A549 (cell line): ENCODE data around the gene P4HB. TPM values are rescaled to one million over a fixed set of nuclear protein-coding genes. Genes with fewer than 3 reads are reported as not detected.

Experiments used
- ATAC-seq, 2 experiments: fragments of 200-7000 bp in 1 of 2; fragments of >200 bp in 1 of 2; cut with Nextera tagmentation in 1 of 2; cut with Tn5 transposase in 1 of 2; 3 replicates each; pipeline versions ENCODE4 v1.8.0 to v1.9.1; 2018 to 2020; ENCODE audit warnings: mild to moderate bottlenecking in 1 of 2, moderate library complexity in 1 of 2
- CTCF ChIA-PET: fragments of 300-600 bp; sonication (Branson Sonifier 250); formaldehyde crosslinking; extraction: SDS; loops from one replicate; lab custom pipeline; 2021; ENCODE audit warnings: antibody characterized with exemption, inconsistent platforms; lab: Yijun Ruan, JAX
- POLR2A ChIA-PET: fragments of 350-600 bp; formaldehyde crosslinking; extraction: SDS; loops from one replicate; lab custom pipeline; 2021; ENCODE audit warnings: antibody characterized with exemption, inconsistent platforms; lab: Yijun Ruan, JAX
- DNase-seq, 2 experiments: peaks; one replicate each; pipeline versions ENCODE4 v3.0.0 to v3.0.0-alpha.2; 2011 to 2016; ENCODE audit warnings: low read depth in 1 of 2, low spot score in 1 of 2
- FAIRE-seq: peaks from 2 replicates; lab custom pipeline; 2011; peaks lifted over from hg19 to GRCh38; lab: Jason Lieb, UNC
- H3K27ac ChIP-seq, 2 experiments: fragments of >200 bp; sonication (Bioruptor Twin); formaldehyde crosslinking; 3 replicates each; pipeline ENCODE4 v1.5.1; 2016 to 2017
- H3K4me1 ChIP-seq: fragments of >200 bp; sonication (Bioruptor Twin); formaldehyde crosslinking; 3 replicates; pipeline ENCODE4 v1.6.1; 2016
- H3K4me2 ChIP-seq: fragments of >200 bp; sonication (Bioruptor Twin); formaldehyde crosslinking; 3 replicates; pipeline ENCODE4 v1.6.1; 2016
- H3K4me3 ChIP-seq: fragments of >200 bp; sonication (Bioruptor Twin); formaldehyde crosslinking; 3 replicates; pipeline ENCODE4 v1.5.1; 2016
- H3K9me3 ChIP-seq: fragments of >200 bp; sonication (Bioruptor Twin); formaldehyde crosslinking; 3 replicates; pipeline ENCODE4 v1.6.1; 2016
- BCL3 ChIP-seq: fragments of >200 bp; sonication (Bioruptor Twin); formaldehyde crosslinking; IDR thresholded peaks from 3 replicates; pipeline ENCODE4 v1.6.1; 2016
- BHLHE40 ChIP-seq: IDR thresholded peaks from 2 replicates; pipeline ENCODE4 v1.6.1; 2012; ENCODE audit warnings: low read depth, low read length, inconsistent platforms
- CBX2 ChIP-seq: fragments of 200-600 bp; sonication (generic); IDR thresholded peaks from 2 replicates; pipeline ENCODE4 v1.6.1; 2016; ENCODE audit warnings: low read depth, mild to moderate bottlenecking, borderline replicate concordance
- CHD4 ChIP-seq: fragments of 200-600 bp; sonication (generic); IDR thresholded peaks from 2 replicates; pipeline ENCODE4 v1.6.1; 2016; ENCODE audit warnings: antibody characterized with exemption, mild to moderate bottlenecking, borderline replicate concordance
- E2F6 ChIP-seq: IDR thresholded peaks from 2 replicates; pipeline ENCODE4 v1.6.1; 2012; ENCODE audit warnings: low read depth, borderline replicate concordance
- ELK1 ChIP-seq: fragments of 150-350 bp; IDR thresholded peaks from 2 replicates; pipeline ENCODE4 v1.6.1; 2014; ENCODE audit warnings: low read depth, mild to moderate bottlenecking, low read length
- FOSL2 ChIP-seq, 2 experiments: fragments of 450-650 bp in 1 of 2; fragments of >200 bp in 1 of 2; sonication (Bioruptor Twin) in 1 of 2; formaldehyde crosslinking; IDR thresholded peaks; 2 replicates each; pipeline versions ENCODE4 v1.5.0 to v1.6.1; 2016 to 2020; ENCODE audit warnings: mild to moderate bottlenecking in 1 of 2, moderate library complexity in 1 of 2
- FOXS1 ChIP-seq: fragments of 250-450 bp; sonication (Bioruptor Pico); IDR thresholded peaks from 2 replicates; pipeline ENCODE4 v1.5.0; 2020; ENCODE audit warnings: mild to moderate bottlenecking, moderate library complexity
- HES2 ChIP-seq: fragments of >200 bp; sonication (Bioruptor Twin); formaldehyde crosslinking; IDR thresholded peaks from 2 replicates; pipeline ENCODE4 v1.6.1; 2016
- HEYL ChIP-seq: fragments of 250-450 bp; sonication (Bioruptor Pico); IDR thresholded peaks from 2 replicates; pipeline ENCODE4 v1.8.0; 2021; ENCODE audit warnings: mild to moderate bottlenecking, moderate library complexity
- HMGXB4 ChIP-seq: fragments of 250-450 bp; sonication (Bioruptor Pico); IDR thresholded peaks from 2 replicates; pipeline ENCODE4 v1.5.0; 2021; ENCODE audit warnings: mild to moderate bottlenecking, moderate library complexity, borderline replicate concordance
- JUNB ChIP-seq: fragments of >200 bp; sonication (Bioruptor Twin); formaldehyde crosslinking; IDR thresholded peaks from 2 replicates; pipeline ENCODE4 v1.6.1; 2016
- MAFK ChIP-seq: fragments of 450-650 bp; IDR thresholded peaks from 2 replicates; pipeline ENCODE4 v1.6.1; 2014; ENCODE audit not compliant: partially characterized antibody
- NPAS2 ChIP-seq: fragments of 250-450 bp; sonication (Bioruptor Pico); IDR thresholded peaks from 2 replicates; pipeline ENCODE4 v1.8.0; 2022; ENCODE audit warnings: mild to moderate bottlenecking, moderate library complexity, borderline replicate concordance
- PBX3 ChIP-seq: IDR thresholded peaks from 2 replicates; pipeline ENCODE4 v1.6.1; 2012
- RARB ChIP-seq: fragments of 250-450 bp; sonication (Bioruptor Pico); IDR thresholded peaks from 2 replicates; pipeline ENCODE4 v1.8.0; 2021; ENCODE audit warnings: mild to moderate bottlenecking, moderate library complexity
- USF2 ChIP-seq: fragments of 450-650 bp; IDR thresholded peaks from 2 replicates; pipeline ENCODE4 v1.6.1; 2014; ENCODE audit warnings: antibody characterized with exemption
- WGBS: methylation state at CpG from one replicate; pipeline ENCODE4 v1.1.6; 2017; ENCODE audit errors: missing lambda C conversion rate; 5-methylcytosine and 5-hydroxymethylcytosine counted together
- polyA plus RNA-seq, 4 experiments: library from polyadenylated mRNA; depleted of rRNA in 3 of 4; stranded (reverse); fragments of >200 nt; fragmentation: RNase III in 1 of 4; extraction: RNeasy Plus Mini Kit Qiagen cat#74134 plus additional on column Dnase treatment in 1 of 4; gene quantifications; 2 replicates in 3 of 4; 3 replicates in 1 of 4; pipeline ENCODE4 v1.2.3, GENCODE V29; 2011 to 2017

Gene P4HB
- polyA plus RNA-seq, 2 of the 4 experiments (the other 2 are of a cell fraction), result 102 to 622 TPM

GRCh38 chr17:81909231-81909630 lies 48.9 kb upstream of the P4HB start:
- H3K4me2 ChIP-seq, result no peak overlapping the region

More at GRCh38 chr17:81909231-81909630, 48.9 kb upstream of the P4HB start:
- POLR2A ChIA-PET, result no interaction called here
- no peak overlapping the region for H3K27ac ChIP-seq
- peaks cover 10% of the 10 kb centered on the region; the same call in 2 of the 3 replicates for H3K4me1 ChIP-seq
- CTCF ChIA-PET, result interaction anchor here (0.8 to 7.6 kb wide), 8 partner anchors 8 to 112 kb away, joined by 3 to 68 read pairs (median 5); partner anchors contain the start of gene MAFG
- WGBS, result 92% methylated on average over 12 of the region's 12 CpGs
- no peak for TF ChIP-seq RARB (CRISPR knock-in tag)
- no peak for TF ChIP-seq HMGXB4
- TF ChIP-seq FOSL2 (IDR thresholded peaks at IDR 0.05), result no peak
- TF ChIP-seq FOSL2 (CRISPR knock-in tag; IDR thresholded peaks at IDR 0.05), result no peak
- no peak for TF ChIP-seq E2F6
- TF ChIP-seq PBX3, result no peak
- no peak for TF ChIP-seq USF2
- TF ChIP-seq MAFK, result no peak
- TF ChIP-seq NPAS2, result no peak
- no peak for TF ChIP-seq FOXS1 (CRISPR knock-in tag)
- no peak for TF ChIP-seq HES2
- no peak for TF ChIP-seq HEYL (CRISPR knock-in tag)
- TF ChIP-seq CBX2, result no peak
- no peak for TF ChIP-seq BHLHE40
- TF ChIP-seq CHD4, result no peak
- TF ChIP-seq BCL3, result no peak
- no peak for TF ChIP-seq ELK1
- no peak for TF ChIP-seq JUNB
- FAIRE-seq (no peak), DNase-seq (no peak), ATAC-seq (no peak)
- no peak overlapping the region for H3K4me3 ChIP-seq
- H3K9me3 ChIP-seq, result no peaks in the 10 kb centered on the region
